Upper lobe of right lung (tissue), 1 donor: ENCODE data around the gene SLK. TPM values are rescaled to one million over a fixed set of nuclear protein-coding genes. Genes with fewer than 3 reads are reported as not detected.

Experiments
- ATAC-seq: fragments of 200-7000 bp; cut with Tn5 transposase; one replicate; pipeline ENCODE4 v1.9.1; 2020; ENCODE audit warnings: mild to moderate bottlenecking, moderate library complexity
- DNase-seq: peaks from one replicate; pipeline ENCODE4 v3.0.0-alpha.2; 2020
- H3K27ac ChIP-seq: fragments of 200-600 bp; one replicate; pipeline ENCODE4 v1.8.0; 2022
- H3K27me3 ChIP-seq: fragments of 200-600 bp; one replicate; pipeline ENCODE4 v1.8.0; 2022; ENCODE audit warnings: mild to moderate bottlenecking
- H3K36me3 ChIP-seq: fragments of 200-600 bp; one replicate; pipeline ENCODE4 v1.8.0; 2022
- H3K4me1 ChIP-seq: fragments of 200-600 bp; one replicate; pipeline ENCODE4 v1.8.0; 2022
- H3K4me3 ChIP-seq: fragments of 200-600 bp; one replicate; pipeline ENCODE4 v1.8.0; 2022; ENCODE audit warnings: mild to moderate bottlenecking
- H3K9me3 ChIP-seq: fragments of 200-600 bp; one replicate; pipeline ENCODE4 v1.8.0; 2022
- CTCF ChIP-seq: fragments of 200-600 bp; IDR thresholded peaks from one replicate; pipeline ENCODE4 v1.8.0; 2022; ENCODE audit warnings: antibody characterized with exemption
- intact Hi-C: fragments of 100-400 bp; cut with DNase I; formaldehyde crosslinking; loops from one replicate; pipeline ENCODE4 v1.11.0; 2022
- total RNA-seq: library from RNA; stranded (reverse); fragmentation: NEBNext Ultra II Directional; extraction: Animal tissue kit (Norgen Biotek cat#: 25700); gene quantifications from one replicate; pipeline ENCODE4 v1.2.1, GENCODE V29; 2021
- donor health status: DM: no; HTN: yes; CAD: no; lungs with severe emphysema.

Gene SLK
- total RNA-seq, 1 donor from 2014 or later: 46.7 TPM

GRCh38 chr10:104061196-104061595, 94.3 kb downstream of the SLK start:
- ATAC-seq (no peak), DNase-seq (no peak)
- Histone ChIP-seq H3K27ac (no peak overlapping the region), H3K4me3 (no peak overlapping the region), H3K4me1 (no peaks in the 10 kb centered on the region), H3K27me3 (no peaks in the 10 kb centered on the region), H3K36me3 (no peaks in the 10 kb centered on the region), H3K9me3 (no peaks in the 10 kb centered on the region)
- TF ChIP-seq CTCF: no peak
- intact Hi-C loops: no loop called here

DNA sequence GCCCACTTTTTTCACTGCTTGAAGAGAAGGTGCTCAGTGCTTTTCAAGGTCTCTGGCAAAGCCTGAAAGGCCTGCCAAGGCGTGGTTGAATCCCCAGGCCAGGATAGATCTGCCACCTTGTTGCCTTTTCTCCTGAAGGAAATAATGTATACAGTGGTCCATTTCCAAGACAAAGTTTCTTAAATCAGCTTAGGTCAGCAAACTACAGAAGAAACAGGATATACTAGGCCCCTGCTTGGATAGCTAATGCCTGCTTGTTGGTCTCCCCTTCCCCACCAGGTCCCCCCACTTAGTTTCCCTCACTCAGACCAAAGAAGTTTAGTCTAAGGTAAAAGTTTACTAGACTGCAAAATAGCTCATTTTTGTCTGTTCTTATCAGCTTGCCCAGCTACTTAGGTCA, 98.8 kb downstream of the SLK start:
- no peak for ATAC-seq

DNA sequence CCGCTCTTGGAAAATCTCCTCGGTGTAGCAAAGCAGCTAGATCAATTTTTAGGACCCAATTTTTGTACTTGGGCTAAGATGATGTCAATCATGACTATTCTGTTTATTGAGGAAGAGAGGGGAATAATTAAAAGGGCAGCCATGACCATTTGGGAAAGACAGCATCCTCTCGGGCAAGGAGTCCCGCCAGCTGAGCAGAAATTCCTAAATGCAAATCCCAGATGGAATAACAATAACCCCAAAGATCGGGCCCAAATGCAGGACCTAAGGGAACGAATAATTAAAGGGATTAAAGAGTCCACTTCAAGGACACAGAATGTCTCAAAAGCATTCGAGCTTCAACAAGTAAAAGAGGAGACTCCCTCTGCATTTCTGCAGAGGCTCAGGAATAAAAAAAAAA, 100.0 kb downstream of the SLK start:
- H3K36me3 ChIP-seq: no peaks in the 10 kb centered on the region
- H3K27ac ChIP-seq: no peak overlapping the region

More for the DNA sequence above, 98.8 kb downstream of the SLK start:
- H3K4me1 ChIP-seq: no peaks in the 10 kb centered on the region
- H3K4me3 ChIP-seq: no peak overlapping the region
- no peak for DNase-seq
- H3K36me3 ChIP-seq: no peaks in the 10 kb centered on the region
- TF ChIP-seq CTCF: no peak
- H3K9me3 ChIP-seq: no peaks in the 10 kb centered on the region
- H3K27me3 ChIP-seq: no peaks in the 10 kb centered on the region
- intact Hi-C loops: no loop called here
- H3K27ac ChIP-seq: no peak overlapping the region

GRCh38 chr10:104067525-104067924, 100.6 kb downstream of the SLK start:
- H3K4me3 ChIP-seq: no peak overlapping the region
- intact Hi-C loops: no loop called here
- ATAC-seq (no peak), DNase-seq (no peak)
- H3K4me1 ChIP-seq: no peaks in the 10 kb centered on the region
- no peaks in the 10 kb centered on the region for H3K9me3 ChIP-seq
- no peaks in the 10 kb centered on the region for H3K36me3 ChIP-seq
- H3K27ac ChIP-seq: no peak overlapping the region
- TF ChIP-seq CTCF: no peak
- no peaks in the 10 kb centered on the region for H3K27me3 ChIP-seq

More for the DNA sequence above, 100.0 kb downstream of the SLK start:
- Histone ChIP-seq H3K4me3 (no peak overlapping the region), H3K27me3 (no peaks in the 10 kb centered on the region), H3K4me1 (no peaks in the 10 kb centered on the region), H3K9me3 (no peaks in the 10 kb centered on the region)
- intact Hi-C loops: no loop called here
- DNase-seq (no peak), ATAC-seq (no peak)
- TF ChIP-seq CTCF: no peak

- H3K9me3 ChIP-seq: no peaks in the 10 kb centered on the region
- intact Hi-C loops: no loop called here
- no peaks in the 10 kb centered on the region for H3K4me1 ChIP-seq
- H3K27ac ChIP-seq: no peak overlapping the region
- H3K4me3 ChIP-seq: no peak overlapping the region
- no peak for DNase-seq
- ATAC-seq: no peak
- TF ChIP-seq CTCF: no peak
- no peaks in the 10 kb centered on the region for H3K27me3 ChIP-seq
- H3K36me3 ChIP-seq: no peaks in the 10 kb centered on the region
Observed at GRCh38 chr10:104069613-104070012, 102.7 kb downstream of the SLK start.

DNA sequence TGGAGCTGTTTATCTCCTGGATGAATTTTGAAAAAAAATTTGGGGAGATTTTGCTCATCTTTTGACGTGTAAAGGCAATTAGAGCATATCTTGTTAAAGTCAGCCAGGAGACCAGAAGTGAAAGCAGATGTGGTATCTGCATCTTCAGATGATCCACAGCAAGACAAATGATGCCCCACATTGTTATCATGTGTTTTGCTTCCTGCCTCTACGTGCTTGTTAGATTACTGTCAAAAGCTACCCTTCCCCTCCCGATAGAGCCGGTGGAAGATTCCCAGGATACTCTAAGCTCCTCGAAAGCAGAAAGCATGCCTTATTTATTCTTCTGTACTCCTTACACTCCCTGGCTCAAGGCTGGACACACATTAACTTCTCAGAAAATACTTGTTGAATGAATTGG, 105.8 kb downstream of the SLK start:
- Histone ChIP-seq H3K9me3 (no peaks in the 10 kb centered on the region), H3K4me3 (no peak overlapping the region), H3K27me3 (no peaks in the 10 kb centered on the region), H3K4me1 (no peaks in the 10 kb centered on the region), H3K27ac (no peak overlapping the region), H3K36me3 (no peaks in the 10 kb centered on the region)
- intact Hi-C loops: no loop called here
- ATAC-seq (no peak), DNase-seq (no peak)
- TF ChIP-seq CTCF: no peak
